NCI-H1694 (cell line): ENCODE results near the gene BHLHE23.
A peak's percentile ranks its signal among the peaks of the same experiment; 100 is the strongest.

Experiments
- DNase-seq: peaks from one replicate; lab custom pipeline; 2025; lab: John Stamatoyannopoulos, UW

BHLHE23 gene

GRCh38 chr20:62971950-62972844, 34.6 kb downstream of the BHLHE23 start:
- DNase-seq, result peak; percentile 40

GRCh38 chr20:62971211-62971949, 35.4 kb downstream of the BHLHE23 start:
- no peak for DNase-seq

GRCh38 chr20:62970307-62971210, 36.2 kb downstream of the BHLHE23 start:
- DNase-seq, result no peak

GRCh38 chr20:62969939-62970306, 36.8 kb downstream of the BHLHE23 start:
- DNase-seq, result no peak

- DNase-seq, result no peak
Observed at GRCh38 chr20:62969179-62969760, 37.5 kb downstream of the BHLHE23 start.

GRCh38 chr20:62968378-62969178, 38.2 kb downstream of the BHLHE23 start:
- no peak for DNase-seq

- no peak for DNase-seq
Observed at GRCh38 chr20:62967628-62968351, 39.0 kb downstream of the BHLHE23 start.

- DNase-seq, result no peak
Observed at GRCh38 chr20:62967149-62967501, 39.6 kb downstream of the BHLHE23 start.

- no peak for DNase-seq
Observed at GRCh38 chr20:62966212-62967148, 40.3 kb downstream of the BHLHE23 start.

GRCh38 chr20:62965363-62965771, 41.4 kb downstream of the BHLHE23 start:
- DNase-seq, result no peak

- no peak for DNase-seq
Observed at GRCh38 chr20:62964700-62965099, 42.1 kb downstream of the BHLHE23 start.

GRCh38 chr20:62963614-62964397, 43.0 kb downstream of the BHLHE23 start:
- DNase-seq, result no peak

- no peak for DNase-seq
Observed at GRCh38 chr20:62962891-62963613, 43.7 kb downstream of the BHLHE23 start.

- DNase-seq, result no peak
Observed at GRCh38 chr20:62962221-62962879, 44.4 kb downstream of the BHLHE23 start.

GRCh38 chr20:62961799-62962198, 45.0 kb downstream of the BHLHE23 start:
- no peak for DNase-seq

GRCh38 chr20:62961310-62961783, 45.4 kb downstream of the BHLHE23 start:
- no peak for DNase-seq
